HFF-Myc (cell line): ENCODE measurements around the gene ARMC9.
"Not testable (repeated sequence)": the region's sequence is repeated elsewhere in the genome, so short reads cannot be mapped to it uniquely, and the experiment has no call there.

Experiments used
- DNase-seq: peaks from one replicate; pipeline ENCODE4 v3.0.0-alpha.2; 2011; ENCODE audit warnings: low read depth; ENCODE audit errors: extremely low read depth
- H3K4me3 ChIP-seq: replicated peaks from 2 replicates; pipeline ENCODE4 v1.5.1; 2011; ENCODE audit warnings: low read depth, mild to moderate bottlenecking, control low read depth, low read length
- CTCF ChIP-seq: IDR thresholded peaks from 2 replicates; pipeline ENCODE4 v1.5.1; 2012; ENCODE audit warnings: mild to moderate bottlenecking, low read depth, low read length, control low read depth; ENCODE audit errors: missing control alignments

The ARMC9 gene

GRCh38 chr2:231370749-231371429 is 172.5 kb downstream of the ARMC9 start:
- DNase-seq = no peak
- TF ChIP-seq CTCF = no peak
- H3K4me3 ChIP-seq = no peak overlapping the region

GRCh38 chr2:231371430-231372054 is 173.1 kb downstream of the ARMC9 start:
- no peak overlapping the region for H3K4me3 ChIP-seq
- TF ChIP-seq CTCF = no peak
- no peak for DNase-seq

- DNase-seq = no peak
Observed at GRCh38 chr2:231372326-231372725, 173.9 kb downstream of the ARMC9 start.

GRCh38 chr2:231373184-231373583 is 174.8 kb downstream of the ARMC9 start:
- TF ChIP-seq CTCF = no peak
- no peak overlapping the region for H3K4me3 ChIP-seq
- DNase-seq = no peak

More at GRCh38 chr2:231372326-231372725, 173.9 kb downstream of the ARMC9 start:
- no peak for TF ChIP-seq CTCF
- H3K4me3 ChIP-seq = no peak overlapping the region

GRCh38 chr2:231373786-231374349 is 175.4 kb downstream of the ARMC9 start:
- DNase-seq = no peak
- no peak for TF ChIP-seq CTCF

GRCh38 chr2:231374771-231375170 is 176.3 kb downstream of the ARMC9 start:
- H3K4me3 ChIP-seq = no peak overlapping the region
- DNase-seq = no peak
- no peak for TF ChIP-seq CTCF

More at GRCh38 chr2:231373786-231374349, 175.4 kb downstream of the ARMC9 start:
- no peak overlapping the region for H3K4me3 ChIP-seq

GRCh38 chr2:231375994-231376615 is 177.7 kb downstream of the ARMC9 start:
- H3K4me3 ChIP-seq, DNase-seq: not testable (repeated sequence)
